ENCODE measurements around the gene MAGEA11.

GRCh38 chrX:149707147-149707901 is 4.5 kb upstream of the MAGEA11 start:
- TF ChIP-seq CTCF (IDR thresholded peaks at IDR 0.05), result no peak
- no peak for TF ChIP-seq POLR2AphosphoS5 (IDR thresholded peaks at IDR 0.05)
